SK-N-SH treated with all-trans-retinoic acid at 6 μM for 48 hours (cell line): ENCODE measurements around the gene SORCS2.

ENCODE experiments used
- BACH2 ChIP-seq: fragments of 250-450 bp; sonication (Bioruptor Pico); IDR thresholded peaks from 2 replicates; pipeline ENCODE4 v1.9.0; 2021; ENCODE audit warnings: mild to moderate bottlenecking, borderline replicate concordance
- CSDC2 ChIP-seq: fragments of 250-450 bp; sonication (Bioruptor Pico); IDR thresholded peaks from 2 replicates; pipeline ENCODE4 v1.5.0; 2020; ENCODE audit warnings: mild to moderate bottlenecking, moderate library complexity
- ESRRG ChIP-seq: fragments of 250-450 bp; sonication (Bioruptor Pico); IDR thresholded peaks from 2 replicates; pipeline ENCODE4 v1.6.1; 2021; ENCODE audit warnings: mild to moderate bottlenecking
- ISL1 ChIP-seq: fragments of 250-450 bp; sonication (Bioruptor Pico); IDR thresholded peaks from 2 replicates; pipeline ENCODE4 v2.1.2; 2022; ENCODE audit warnings: mild to moderate bottlenecking, moderate library complexity
- RARB ChIP-seq: fragments of 250-450 bp; sonication (Bioruptor Pico); IDR thresholded peaks from 2 replicates; pipeline ENCODE4 v1.8.0; 2021; ENCODE audit warnings: mild to moderate bottlenecking, moderate library complexity
- TOX ChIP-seq: fragments of 250-450 bp; sonication (Bioruptor Pico); IDR thresholded peaks from 2 replicates; pipeline ENCODE4 v1.8.0; 2021; ENCODE audit warnings: mild to moderate bottlenecking, moderate library complexity, borderline replicate concordance
- ZFP30 ChIP-seq: fragments of 450-650 bp; formaldehyde crosslinking; IDR thresholded peaks from 2 replicates; pipeline ENCODE4 v1.5.0; 2022; ENCODE audit warnings: mild to moderate bottlenecking, moderate library complexity
- ZNF565 ChIP-seq: fragments of 450-650 bp; formaldehyde crosslinking; conservative IDR thresholded peaks from 2 replicates; pipeline ENCODE4 v1.5.0; 2020; ENCODE audit warnings: low read depth, mild to moderate bottlenecking, moderate library complexity
- ZNF70 ChIP-seq: fragments of 450-650 bp; formaldehyde crosslinking; IDR thresholded peaks from 2 replicates; pipeline ENCODE4 v1.5.0; 2020; ENCODE audit warnings: mild to moderate bottlenecking, moderate library complexity
- TF ChIP-seq, protein P1 (sequence below): fragments of 250-450 bp; sonication (Bioruptor Pico); IDR thresholded peaks from 2 replicates; pipeline ENCODE4 v1.5.1; 2020; ENCODE audit warnings: low read depth, mild to moderate bottlenecking, moderate library complexity
- TF ChIP-seq, protein P2 (sequence below): fragments of 250-450 bp; sonication (Bioruptor Pico); IDR thresholded peaks from 2 replicates; pipeline ENCODE4 v1.8.0; 2020; ENCODE audit warnings: mild to moderate bottlenecking, moderate library complexity, borderline replicate concordance

DNA sequence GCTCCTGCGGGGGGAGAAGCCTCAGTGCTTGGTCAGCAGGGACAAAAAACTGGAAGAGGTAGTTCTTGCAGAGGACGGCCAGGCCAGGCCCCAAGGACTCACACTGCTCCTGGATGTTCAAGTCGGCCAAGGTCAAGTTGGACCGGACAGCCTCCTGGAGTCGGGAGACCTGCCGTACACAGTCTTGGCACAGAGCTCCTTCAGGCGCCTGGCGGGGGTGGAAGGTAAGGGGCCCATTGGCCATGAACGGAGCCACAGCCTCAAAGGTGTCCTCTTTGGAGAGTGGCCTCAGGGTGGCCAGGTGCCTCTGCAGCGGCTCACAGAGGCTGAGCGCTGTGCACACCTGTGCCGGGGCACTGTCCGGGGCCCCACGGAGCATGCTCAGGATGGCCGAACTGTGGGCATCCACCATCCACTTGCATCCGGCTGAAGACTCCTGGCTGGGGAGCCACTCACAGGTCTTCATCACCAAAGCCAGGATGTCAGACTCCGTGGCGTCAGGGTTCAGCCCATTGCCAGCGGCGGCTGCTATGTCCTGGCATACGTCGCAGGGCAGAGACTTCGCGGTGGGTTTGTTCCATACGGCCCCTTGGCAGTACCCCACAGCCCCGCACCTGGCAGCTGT lies 241.9 kb downstream of the SORCS2 start:
- TF ChIP-seq, protein P1, sequence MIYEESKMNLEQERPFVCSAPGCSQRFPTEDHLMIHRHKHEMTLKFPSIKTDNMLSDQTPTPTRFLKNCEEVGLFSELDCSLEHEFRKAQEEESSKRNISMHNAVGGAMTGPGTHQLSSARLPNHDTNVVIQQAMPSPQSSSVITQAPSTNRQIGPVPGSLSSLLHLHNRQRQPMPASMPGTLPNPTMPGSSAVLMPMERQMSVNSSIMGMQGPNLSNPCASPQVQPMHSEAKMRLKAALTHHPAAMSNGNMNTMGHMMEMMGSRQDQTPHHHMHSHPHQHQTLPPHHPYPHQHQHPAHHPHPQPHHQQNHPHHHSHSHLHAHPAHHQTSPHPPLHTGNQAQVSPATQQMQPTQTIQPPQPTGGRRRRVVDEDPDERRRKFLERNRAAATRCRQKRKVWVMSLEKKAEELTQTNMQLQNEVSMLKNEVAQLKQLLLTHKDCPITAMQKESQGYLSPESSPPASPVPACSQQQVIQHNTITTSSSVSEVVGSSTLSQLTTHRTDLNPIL = no peak
- TF ChIP-seq CSDC2 (CRISPR knock-in tag) (no peak), ZFP30 (CRISPR knock-in tag) (no peak), ESRRG (CRISPR knock-in tag) (no peak), RARB (CRISPR knock-in tag) (no peak), ZNF70 (CRISPR knock-in tag) (no peak), ISL1 (CRISPR knock-in tag) (no peak), TOX (CRISPR knock-in tag) (no peak), BACH2 (no peak), ZNF565 (CRISPR knock-in tag) (no peak)
- TF ChIP-seq, protein P2, sequence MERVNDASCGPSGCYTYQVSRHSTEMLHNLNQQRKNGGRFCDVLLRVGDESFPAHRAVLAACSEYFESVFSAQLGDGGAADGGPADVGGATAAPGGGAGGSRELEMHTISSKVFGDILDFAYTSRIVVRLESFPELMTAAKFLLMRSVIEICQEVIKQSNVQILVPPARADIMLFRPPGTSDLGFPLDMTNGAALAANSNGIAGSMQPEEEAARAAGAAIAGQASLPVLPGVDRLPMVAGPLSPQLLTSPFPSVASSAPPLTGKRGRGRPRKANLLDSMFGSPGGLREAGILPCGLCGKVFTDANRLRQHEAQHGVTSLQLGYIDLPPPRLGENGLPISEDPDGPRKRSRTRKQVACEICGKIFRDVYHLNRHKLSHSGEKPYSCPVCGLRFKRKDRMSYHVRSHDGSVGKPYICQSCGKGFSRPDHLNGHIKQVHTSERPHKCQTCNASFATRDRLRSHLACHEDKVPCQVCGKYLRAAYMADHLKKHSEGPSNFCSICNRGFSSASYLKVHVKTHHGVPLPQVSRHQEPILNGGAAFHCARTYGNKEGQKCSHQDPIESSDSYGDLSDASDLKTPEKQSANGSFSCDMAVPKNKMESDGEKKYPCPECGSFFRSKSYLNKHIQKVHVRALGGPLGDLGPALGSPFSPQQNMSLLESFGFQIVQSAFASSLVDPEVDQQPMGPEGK = no peak
